Natural killer cell (primary cell): ENCODE results near the gene JPH3. TPM values are rescaled to one million over a fixed set of nuclear protein-coding genes. Genes with fewer than 3 reads are reported as not detected.

Experiments used
- ATAC-seq, 3 donors: fragments of 150-1000 bp in 2 of 3; fragments of 200-7000 bp in 1 of 3; cut with Tn5 transposase; 1 replicate in 1 of 3; 2 replicates in 2 of 3; pipeline ENCODE4 v1.10.0; 2021; ENCODE audit warnings: mild to moderate bottlenecking in 2 of 3, moderate library complexity in 2 of 3
- DNase-seq, 2 donors: peaks; one replicate each; pipeline versions ENCODE4 v3.0.0 to v3.0.0-alpha.2; 2013 to 2021; ENCODE audit warnings: mixed read lengths in 1 of 2
- H3K27ac ChIP-seq: one replicate; pipeline ENCODE4 v1.5.1; 2013; ENCODE audit warnings: mild to moderate bottlenecking, low read length
- H3K27me3 ChIP-seq: one replicate; pipeline ENCODE4 v1.6.1; 2013; ENCODE audit warnings: low read length; ENCODE audit not compliant: control insufficient read depth, insufficient read depth
- H3K36me3 ChIP-seq: one replicate; pipeline ENCODE4 v1.6.1; 2013; ENCODE audit warnings: low read length; ENCODE audit not compliant: control insufficient read depth, insufficient read depth
- H3K4me1 ChIP-seq: one replicate; pipeline ENCODE4 v1.6.1; 2013; ENCODE audit warnings: low read length; ENCODE audit not compliant: control insufficient read depth, insufficient read depth
- H3K4me3 ChIP-seq: one replicate; pipeline ENCODE4 v1.5.1; 2013; ENCODE audit warnings: low read length
- H3K9me3 ChIP-seq: one replicate; pipeline ENCODE4 v1.6.1; 2013; ENCODE audit warnings: low read length; ENCODE audit not compliant: control insufficient read depth, insufficient read depth
- H3K27ac Mint-ChIP-seq, 2 donors: one replicate each; pipeline ENCODE4 v1.8.0; 2022; ENCODE audit warnings: mild to moderate bottlenecking in 2 of 2, mixed read lengths in 2 of 2, moderate library complexity in 1 of 2
- H3K27me3 Mint-ChIP-seq, 2 donors: one replicate each; pipeline ENCODE4 v1.8.0; 2022; ENCODE audit warnings: low read depth in 2 of 2, mixed read lengths in 2 of 2
- H3K36me3 Mint-ChIP-seq: one replicate; pipeline ENCODE4 v1.8.0; 2022; ENCODE audit warnings: mixed read lengths
- H3K4me1 Mint-ChIP-seq, 2 donors: one replicate each; pipeline ENCODE4 v1.8.0; 2022; ENCODE audit warnings: mixed read lengths in 2 of 2
- H3K4me3 Mint-ChIP-seq: one replicate; pipeline ENCODE4 v1.8.0; 2022; ENCODE audit warnings: mild to moderate bottlenecking, moderate library complexity, mixed read lengths
- H3K9me3 Mint-ChIP-seq, 2 donors: one replicate each; pipeline ENCODE4 v1.8.0; 2022; ENCODE audit warnings: mixed read lengths in 2 of 2
- WGBS: methylation state at CpG from one replicate; pipeline ENCODE4 v1.1.7; 2013; ENCODE audit warnings: missing lambda C conversion rate; ENCODE audit not compliant: insufficient coverage; 5-methylcytosine and 5-hydroxymethylcytosine counted together
- intact Hi-C: fragments of 100-400 bp; cut with micrococcal nuclease; formaldehyde crosslinking; loops from one replicate; pipeline ENCODE4 v1.14.2; 2022
- total RNA-seq, 4 donors: library from RNA; stranded (reverse); fragments of 120-200 nt in 1 of 4; gene quantifications; one replicate each; pipeline versions ENCODE4 v1.2.3 to v1.2.4, GENCODE V29; 2013 to 2022
- TF ChIP-seq, protein P1 (sequence below): fragments of 200-600 bp; IDR thresholded peaks from one replicate; pipeline ENCODE4 v1.8.0; 2022; ENCODE audit warnings: antibody characterized with exemption

Gene JPH3
- total RNA-seq, 3 donors from 2014 or later (not counting 1 experiment from before 2014, with no cell fraction given): not detected

GRCh38 chr16:87656328-87656727 lies 54.0 kb downstream of the JPH3 start:
- Mint-ChIP-seq H3K4me1 (no peaks in the 10 kb centered on the region), H3K36me3 (no peaks in the 10 kb centered on the region), H3K27me3 (peaks cover 0 to 5% of the 10 kb centered on the region in 2 donors), H3K4me3 (no peak overlapping the region), H3K27ac (no peak overlapping the region), H3K9me3 (no peaks in the 10 kb centered on the region)
- Histone ChIP-seq H3K27ac (no peak overlapping the region), H3K36me3 (no peaks in the 10 kb centered on the region), H3K4me3 (no peak overlapping the region), H3K9me3 (no peaks in the 10 kb centered on the region), H3K4me1 (peaks cover 6% of the 10 kb centered on the region), H3K27me3 (no peaks in the 10 kb centered on the region)
- intact Hi-C loops: no loop called here
- TF ChIP-seq, protein P1, sequence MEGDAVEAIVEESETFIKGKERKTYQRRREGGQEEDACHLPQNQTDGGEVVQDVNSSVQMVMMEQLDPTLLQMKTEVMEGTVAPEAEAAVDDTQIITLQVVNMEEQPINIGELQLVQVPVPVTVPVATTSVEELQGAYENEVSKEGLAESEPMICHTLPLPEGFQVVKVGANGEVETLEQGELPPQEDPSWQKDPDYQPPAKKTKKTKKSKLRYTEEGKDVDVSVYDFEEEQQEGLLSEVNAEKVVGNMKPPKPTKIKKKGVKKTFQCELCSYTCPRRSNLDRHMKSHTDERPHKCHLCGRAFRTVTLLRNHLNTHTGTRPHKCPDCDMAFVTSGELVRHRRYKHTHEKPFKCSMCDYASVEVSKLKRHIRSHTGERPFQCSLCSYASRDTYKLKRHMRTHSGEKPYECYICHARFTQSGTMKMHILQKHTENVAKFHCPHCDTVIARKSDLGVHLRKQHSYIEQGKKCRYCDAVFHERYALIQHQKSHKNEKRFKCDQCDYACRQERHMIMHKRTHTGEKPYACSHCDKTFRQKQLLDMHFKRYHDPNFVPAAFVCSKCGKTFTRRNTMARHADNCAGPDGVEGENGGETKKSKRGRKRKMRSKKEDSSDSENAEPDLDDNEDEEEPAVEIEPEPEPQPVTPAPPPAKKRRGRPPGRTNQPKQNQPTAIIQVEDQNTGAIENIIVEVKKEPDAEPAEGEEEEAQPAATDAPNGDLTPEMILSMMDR: no peak
- no peak for DNase-seq
- no peak for ATAC-seq
- 74% methylated on average over 14 of the region's 14 CpGs for WGBS

DNA sequence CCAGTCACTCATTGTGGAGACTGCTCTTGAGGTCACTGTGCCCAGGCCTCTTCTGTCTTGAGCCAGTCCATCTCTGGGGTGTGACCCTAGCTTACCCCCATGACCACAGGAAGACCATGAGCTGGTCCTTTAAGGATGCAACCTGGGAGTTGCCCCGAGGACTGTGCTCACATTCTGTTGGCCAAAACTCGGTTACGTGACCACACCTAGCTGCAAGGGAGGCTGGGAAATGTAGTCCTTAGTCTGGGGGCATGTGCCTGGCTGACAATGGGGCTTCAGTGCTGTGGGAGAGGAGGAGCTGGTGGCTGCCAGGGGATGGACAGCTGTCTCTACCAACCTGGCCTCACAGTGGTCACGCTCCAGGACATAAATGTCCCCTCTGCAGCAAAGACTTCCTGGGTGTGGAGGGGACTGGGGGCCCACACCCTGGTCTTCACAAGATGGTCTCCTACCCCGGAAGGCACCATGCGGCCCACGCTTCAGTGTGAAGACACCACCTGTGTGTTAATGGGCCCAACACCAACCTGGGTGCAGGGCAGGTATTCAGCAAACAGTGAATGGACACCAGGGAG lies 55.4 kb downstream of the JPH3 start:
- no peaks in the 10 kb centered on the region for H3K27me3 ChIP-seq
- no peaks in the 10 kb centered on the region for H3K9me3 ChIP-seq
- Mint-ChIP-seq H3K36me3 (no peaks in the 10 kb centered on the region), H3K27me3 (peaks cover 0 to 6% of the 10 kb centered on the region in 2 donors), H3K4me3 (no peak overlapping the region), H3K27ac (no peak overlapping the region), H3K4me1 (no peaks in the 10 kb centered on the region), H3K9me3 (no peaks in the 10 kb centered on the region)
- 72% methylated on average over 7 of the region's 7 CpGs for WGBS
- ATAC-seq: no peak
- intact Hi-C loops: no loop called here
- H3K27ac ChIP-seq: no peak overlapping the region
- peaks cover 3% of the 10 kb centered on the region for H3K4me1 ChIP-seq
- no peak for DNase-seq
- TF ChIP-seq, protein P1: no peak
- no peaks in the 10 kb centered on the region for H3K36me3 ChIP-seq
- H3K4me3 ChIP-seq: no peak overlapping the region

- no peaks in the 10 kb centered on the region for H3K9me3 Mint-ChIP-seq
- H3K36me3 Mint-ChIP-seq: no peaks in the 10 kb centered on the region
- H3K4me3 Mint-ChIP-seq: no peak overlapping the region
Measured at GRCh38 chr16:87658564-87659225, 56.4 kb downstream of the JPH3 start.

More at GRCh38 chr16:87658564-87659225, 56.4 kb downstream of the JPH3 start:
- DNase-seq: no peak
- peaks cover 0 to 10% of the 10 kb centered on the region in 2 donors for H3K27me3 Mint-ChIP-seq
- no peak overlapping the region for H3K27ac Mint-ChIP-seq
- H3K27ac ChIP-seq: no peak overlapping the region
- H3K4me1 ChIP-seq: no peaks in the 10 kb centered on the region
- no peaks in the 10 kb centered on the region for H3K9me3 ChIP-seq
- ATAC-seq: no peak
- WGBS: 62% methylated on average over 14 of the region's 14 CpGs
- H3K4me1 Mint-ChIP-seq: no peaks in the 10 kb centered on the region
- intact Hi-C loops: no loop called here
- H3K4me3 ChIP-seq: no peak overlapping the region
- no peaks in the 10 kb centered on the region for H3K36me3 ChIP-seq
- no peaks in the 10 kb centered on the region for H3K27me3 ChIP-seq
- TF ChIP-seq, protein P1: no peak
